Hypothalamus (tissue), 51 donors: ENCODE data around the gene C11orf91.
A peak's percentile ranks its signal among the peaks of the same experiment; 100 is the strongest.
"Not testable (repeated sequence)": the region's sequence is repeated elsewhere in the genome, so short reads cannot be mapped to it uniquely, and the experiment has no call there.

Experiments
- DNase-seq, 51 donors: peaks; one replicate each; lab custom pipeline; 2025; lab: John Stamatoyannopoulos, UW

The C11orf91 gene, protein sequence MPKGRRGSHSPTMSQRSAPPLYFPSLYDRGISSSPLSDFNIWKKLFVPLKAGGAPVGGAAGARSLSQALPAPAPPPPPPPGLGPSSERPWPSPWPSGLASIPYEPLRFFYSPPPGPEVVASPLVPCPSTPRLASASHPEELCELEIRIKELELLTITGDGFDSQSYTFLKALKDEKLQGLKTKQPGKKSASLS

DNA sequence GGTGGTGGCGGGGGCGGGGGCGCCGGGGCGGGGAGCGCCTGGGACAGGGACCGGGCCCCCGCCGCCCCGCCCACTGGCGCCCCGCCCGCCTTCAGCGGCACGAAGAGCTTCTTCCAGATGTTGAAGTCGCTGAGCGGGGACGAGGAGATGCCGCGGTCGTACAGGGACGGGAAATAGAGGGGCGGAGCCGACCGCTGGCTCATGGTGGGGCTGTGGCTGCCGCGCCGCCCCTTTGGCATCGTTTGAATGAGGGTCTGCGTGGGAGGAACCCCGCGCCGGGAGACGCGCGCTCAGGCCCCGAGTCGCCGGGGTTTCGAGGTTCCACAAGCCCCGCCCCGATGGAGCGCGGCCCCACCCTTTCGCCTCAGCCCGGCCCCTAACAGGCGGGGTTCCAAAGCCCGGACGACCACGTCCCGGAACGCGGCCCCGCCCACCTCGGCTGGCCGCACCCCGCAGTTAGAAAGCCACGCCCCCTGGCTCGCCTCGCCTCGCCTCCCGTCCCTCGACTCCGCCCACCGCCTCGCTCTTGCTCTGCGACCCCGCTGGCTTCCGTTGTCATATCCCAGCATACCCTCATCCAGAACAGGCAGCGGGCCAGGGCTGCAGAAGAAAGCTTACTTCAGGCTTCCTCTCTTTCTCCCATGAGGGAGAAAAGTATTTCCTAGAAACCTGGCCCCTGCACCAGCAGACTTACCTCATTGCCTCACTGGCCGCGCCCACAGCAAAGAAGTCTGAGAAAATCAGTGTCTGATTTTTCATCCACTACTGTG lies at the start of gene C11orf91:
C11orf91 (minus strand) TSS at position 325 of the 770 bp plus-strand sequence; CDS start at position 239, 86 bp downstream.
- DNase-seq: peak in 50 of 51 donors; percentile 50 to 96 (median 89)

DNA sequence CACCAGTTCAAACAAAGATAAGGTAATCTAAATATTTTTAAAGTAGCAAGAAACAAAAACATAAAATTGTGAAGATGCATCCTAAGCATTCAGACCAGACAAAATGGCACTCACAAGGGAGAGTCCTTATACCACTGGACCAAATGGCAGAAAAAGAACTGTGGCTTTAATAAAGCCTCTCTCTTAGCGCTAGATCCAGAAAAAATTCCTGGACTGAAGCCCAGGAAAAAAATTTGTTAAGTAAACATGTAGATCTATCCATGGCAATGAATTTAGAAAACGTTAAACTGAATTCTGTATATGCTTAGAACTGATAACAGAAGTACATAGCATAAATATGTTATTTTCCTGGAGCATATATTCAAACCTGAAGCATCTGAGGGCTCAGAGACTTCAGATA lies 47.4 kb upstream of the C11orf91 start:
- DNase-seq: no peak

GRCh38 chr11:33743291-33743690 lies 42.7 kb upstream of the C11orf91 start:
- no peak for DNase-seq

- DNase-seq: no peak
These were observed 41.7 kb upstream of the C11orf91 start for GRCh38 chr11:33742249-33742851.

GRCh38 chr11:33741806-33742205 lies 41.2 kb upstream of the C11orf91 start:
- no peak for DNase-seq

DNA sequence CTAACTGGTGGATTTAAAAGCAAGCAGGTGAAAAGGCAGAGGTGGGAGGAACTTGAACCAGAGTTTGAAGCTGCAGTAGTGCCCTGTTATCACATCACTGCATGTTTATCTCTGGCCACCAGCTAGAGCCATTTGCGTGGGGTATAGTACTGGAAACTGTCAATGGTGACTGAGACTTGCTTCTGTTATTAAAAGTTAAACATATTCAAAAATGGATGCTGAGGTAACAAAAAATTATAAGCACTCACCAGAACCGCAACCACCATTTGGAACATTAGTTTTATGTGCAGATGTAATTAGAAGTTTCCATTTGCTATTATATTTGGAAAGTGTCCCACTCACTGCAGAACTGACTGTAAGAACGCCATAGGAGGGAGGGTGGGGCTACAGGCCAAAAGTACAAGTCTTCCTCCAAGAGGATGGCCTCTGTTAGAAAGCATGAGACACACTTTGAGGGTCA lies 36.8 kb upstream of the C11orf91 start:
- DNase-seq: no peak

- DNase-seq: peak; percentile 35 to 95 (median 87)
These were observed 35.7 kb upstream of the C11orf91 start, which contains the start of gene CD59 for GRCh38 chr11:33736148-33736812. Gene CD59, minus strand, starts transcription at chr11:33736423. Its CDS starts 13,978 bp downstream, at chr11:33722445.

DNA sequence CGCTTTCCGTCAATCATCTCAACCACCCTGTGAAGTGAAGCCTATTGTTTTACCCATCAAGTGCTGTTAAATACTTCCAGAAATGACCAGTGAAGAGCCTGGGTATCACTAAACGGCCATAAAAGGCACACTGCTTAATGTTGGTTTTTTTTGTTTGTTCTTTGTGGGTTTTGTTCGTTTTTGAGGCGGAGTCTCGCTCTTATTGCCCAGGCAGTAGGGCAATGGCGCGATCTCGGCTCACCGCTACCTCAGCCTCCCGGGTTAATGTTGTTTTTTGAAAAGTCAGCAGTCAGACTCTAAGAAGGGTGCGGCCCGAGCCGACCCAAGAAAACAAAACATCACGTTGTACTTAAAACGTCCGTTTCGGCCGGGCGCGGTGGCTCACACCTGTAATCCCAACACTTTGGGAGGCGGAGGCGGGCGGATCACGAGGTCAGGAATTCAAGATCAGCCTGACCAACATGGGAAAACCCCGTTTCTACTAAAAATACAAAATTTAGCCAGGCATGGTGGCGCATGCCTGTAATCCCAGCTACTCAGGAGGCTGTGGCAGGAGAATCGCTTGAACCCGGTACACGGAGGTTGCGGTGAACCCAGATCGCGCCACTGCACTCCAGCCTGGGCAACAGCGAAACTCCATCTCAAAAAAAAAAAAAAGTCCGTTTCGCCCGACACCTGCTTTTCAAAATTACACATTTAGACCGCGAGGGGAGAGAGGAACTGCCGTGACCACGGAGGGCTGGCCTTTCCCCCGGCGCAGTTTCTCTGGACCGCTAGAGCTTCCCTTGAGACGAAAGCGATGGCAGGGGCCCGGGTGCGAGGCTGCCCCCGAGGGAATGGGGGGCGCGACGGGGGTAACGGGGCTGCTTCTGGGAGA lies 34.9 kb upstream of the C11orf91 start:
- DNase-seq: peak in 12 of 51 donors; percentile 5 to 65 (median 26)

GRCh38 chr11:33734441-33735270 lies 34.0 kb upstream of the C11orf91 start:
- DNase-seq: peak in 8 of 51 donors; percentile 4 to 61 (median 16)

DNA sequence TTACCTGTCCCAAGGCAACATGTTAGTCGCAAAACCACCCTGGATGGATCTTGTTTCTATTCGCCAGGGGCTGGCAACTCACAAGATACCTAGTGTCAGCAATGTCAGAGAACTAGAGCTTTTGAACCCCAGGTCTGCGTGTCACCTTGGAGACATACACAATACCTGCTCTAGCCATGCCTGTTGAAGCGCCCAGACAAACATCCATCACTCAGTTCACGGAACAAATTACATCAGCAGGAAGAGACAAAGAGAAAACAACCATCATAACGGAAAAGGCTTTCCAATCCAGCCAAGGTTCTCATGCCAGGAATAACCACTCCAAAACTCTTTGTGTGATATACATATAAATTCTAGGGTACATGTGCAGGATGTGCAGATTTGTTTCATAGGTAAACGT lies 33.4 kb upstream of the C11orf91 start:
- no peak for DNase-seq

DNA sequence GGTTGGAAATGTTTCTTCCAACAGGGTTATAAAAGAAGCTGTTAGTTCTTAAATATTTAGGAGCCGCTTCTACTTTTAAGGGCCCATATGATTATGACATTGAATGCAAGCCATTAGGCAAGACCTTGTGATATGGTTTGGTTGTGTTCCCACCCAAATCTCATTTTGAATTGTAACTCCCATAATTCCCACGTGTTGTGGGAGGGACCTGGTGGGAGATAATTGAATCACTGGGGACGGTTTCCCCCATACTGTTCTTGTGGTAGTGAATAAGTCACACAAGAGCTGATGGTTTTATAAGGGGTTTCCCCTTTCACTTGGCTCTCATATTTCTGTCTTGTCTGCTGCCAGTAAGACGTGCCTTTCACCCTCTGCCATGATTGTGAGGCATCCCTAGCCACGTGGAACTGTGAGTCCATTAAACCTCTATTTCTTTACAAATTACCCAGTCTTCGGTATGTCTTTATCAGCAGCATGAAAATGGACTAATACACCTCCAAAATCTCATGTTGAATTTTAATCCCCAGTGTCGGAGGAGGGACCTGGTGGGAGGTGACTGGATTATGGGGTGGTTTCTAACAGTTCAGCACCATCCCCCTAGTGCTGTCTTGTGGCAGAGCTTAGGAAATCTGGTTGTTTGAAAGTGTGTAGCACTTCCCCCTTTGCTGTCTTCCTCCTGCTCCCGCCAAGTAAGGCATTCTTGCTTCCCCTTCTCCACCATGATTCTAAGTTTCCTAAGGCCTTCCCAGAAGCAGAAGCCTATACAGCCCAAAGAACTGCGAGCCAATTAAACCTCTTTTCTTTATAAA lies 31.3 kb upstream of the C11orf91 start:
- no peak for DNase-seq

DNA sequence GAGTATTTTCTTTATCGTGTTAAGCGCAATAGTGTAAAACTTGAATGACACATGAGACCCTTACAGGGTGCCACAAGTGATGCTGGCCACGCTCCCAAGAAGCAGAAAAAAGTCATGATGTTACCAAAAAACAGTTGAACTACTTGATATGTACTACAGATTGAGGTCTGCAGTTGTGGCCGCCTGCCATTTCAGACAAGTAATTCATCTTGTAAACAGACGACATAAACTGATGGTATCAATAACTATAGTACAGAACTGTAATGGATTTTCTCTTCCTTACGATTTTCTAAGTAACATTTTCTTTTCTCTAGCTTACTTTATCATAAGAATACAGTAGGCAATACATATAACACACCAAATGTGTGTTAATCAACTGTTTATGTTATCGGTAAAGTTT lies 30.1 kb upstream of the C11orf91 start:
- DNase-seq: no peak

GRCh38 chr11:33729072-33729664 lies 28.5 kb upstream of the C11orf91 start:
- DNase-seq: not testable (repeated sequence)

- DNase-seq: not testable (repeated sequence)
These were observed 26.9 kb upstream of the C11orf91 start for GRCh38 chr11:33727539-33727938.

- DNase-seq: no peak
These were observed 24.9 kb upstream of the C11orf91 start for GRCh38 chr11:33725496-33725895.

GRCh38 chr11:33724644-33725035 lies 24.0 kb upstream of the C11orf91 start:
- DNase-seq: peak in 8 of 51 donors; percentile 11 to 41 (median 22)

GRCh38 chr11:33723238-33723881 lies 22.7 kb upstream of the C11orf91 start:
- DNase-seq: no peak
